NK-92 (cell line): ENCODE data around the gene GNG7.
"Not testable (repeated sequence)": the region's sequence is repeated elsewhere in the genome, so short reads cannot be mapped to it uniquely, and the experiment has no call there.

Experiments
- DNase-seq: peaks from one replicate; lab custom pipeline; 2025; ENCODE audit not compliant: unreplicated experiment; lab: John Stamatoyannopoulos, UW

The GNG7 gene

DNA sequence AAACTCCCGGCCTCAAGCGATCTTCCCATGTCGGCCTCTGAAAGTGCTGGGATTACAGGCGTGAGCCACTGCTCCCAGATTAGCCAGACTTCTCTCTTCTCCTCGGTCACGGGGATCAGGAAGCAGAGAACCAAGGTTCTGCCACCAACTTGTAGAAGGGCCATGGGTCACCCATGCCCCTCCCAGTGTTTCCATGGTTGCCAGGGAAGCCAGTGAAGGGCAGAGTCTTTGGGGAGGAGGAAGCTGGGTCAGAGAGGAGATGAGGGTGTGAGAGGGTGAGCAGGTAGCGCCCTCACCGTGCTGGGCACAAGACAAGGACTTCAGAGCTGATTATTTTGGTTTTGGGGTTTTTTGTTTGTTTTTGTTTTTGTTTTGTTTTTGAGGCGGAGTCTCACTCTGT lies 77.1 kb downstream of the GNG7 start:
- no peak for DNase-seq

DNA sequence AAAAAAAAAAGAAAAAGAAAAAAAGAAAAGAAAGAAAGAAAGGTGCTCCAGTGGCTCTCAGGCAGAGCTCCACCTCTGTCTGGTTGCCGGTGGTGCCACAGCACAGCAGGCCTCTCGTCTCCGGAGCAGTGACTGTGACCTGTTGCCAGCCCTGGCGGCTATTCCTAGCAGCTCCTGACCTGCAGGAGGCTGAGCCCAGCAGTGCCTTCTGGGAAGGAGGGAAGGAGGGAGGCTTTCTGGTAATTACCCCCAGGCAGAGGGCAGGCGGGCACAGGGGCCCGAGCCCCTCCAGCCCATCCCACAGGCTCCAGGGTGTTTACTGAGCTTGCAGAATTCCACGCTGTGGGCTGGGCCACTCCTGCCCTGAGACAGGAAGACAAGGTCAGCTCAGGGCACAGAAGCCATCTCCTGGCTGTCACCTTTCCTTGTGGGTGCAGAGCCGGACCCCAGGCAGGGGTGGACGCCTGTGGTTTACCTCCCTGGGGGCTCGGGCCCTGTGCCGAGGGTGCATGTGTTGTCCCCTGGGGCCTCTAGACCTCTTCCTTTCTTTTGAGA lies 77.9 kb downstream of the GNG7 start:
- no peak for DNase-seq

DNA sequence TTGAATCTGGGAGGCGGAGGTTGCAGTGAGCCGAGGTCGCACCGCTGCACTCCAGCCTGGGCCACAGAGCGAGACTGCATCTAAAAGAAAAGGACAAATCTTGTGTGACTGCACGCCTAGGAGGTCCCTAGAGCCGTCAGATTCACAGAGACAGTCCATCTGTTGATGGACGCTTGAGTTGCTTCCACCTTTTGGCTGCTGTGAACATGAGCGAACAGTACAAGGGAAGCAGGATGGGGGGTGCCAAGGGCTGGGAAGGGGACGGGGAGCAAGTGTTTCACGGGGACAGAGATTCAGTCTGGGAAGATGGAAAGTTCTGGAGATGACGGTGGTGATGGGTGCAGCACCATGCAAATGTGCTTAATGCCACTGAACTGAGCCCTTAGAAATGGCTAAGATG lies 78.7 kb downstream of the GNG7 start:
- DNase-seq = no peak

DNA sequence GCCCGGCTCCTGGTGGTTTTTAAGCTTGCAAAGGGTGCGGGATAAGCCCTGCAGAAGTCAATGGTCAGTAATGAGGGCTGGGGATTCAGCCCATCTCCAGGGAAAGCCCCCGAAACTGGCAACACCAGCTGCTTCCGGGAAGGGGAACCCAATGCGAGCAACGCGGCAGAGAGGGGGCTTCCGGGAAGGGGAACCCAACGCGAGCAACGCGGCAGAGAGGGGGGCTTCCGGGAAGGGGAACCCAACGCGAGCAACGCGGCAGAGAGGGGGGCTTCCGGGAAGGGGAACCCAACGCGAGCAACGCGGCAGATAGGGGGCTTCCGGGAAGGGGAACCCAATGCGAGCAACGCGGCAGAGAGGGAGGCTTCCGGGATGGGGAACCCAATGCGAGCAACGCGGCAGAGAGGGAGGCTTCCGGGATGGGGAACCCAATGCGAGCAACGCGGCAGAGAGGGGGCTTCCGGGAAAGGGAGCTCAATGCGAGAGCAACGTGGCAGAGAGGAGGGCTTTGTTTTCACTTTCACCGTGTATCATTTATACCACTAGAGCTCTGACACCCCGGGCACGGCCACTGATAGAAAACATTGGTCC lies 80.0 kb downstream of the GNG7 start:
- not testable (repeated sequence) for DNase-seq

DNA sequence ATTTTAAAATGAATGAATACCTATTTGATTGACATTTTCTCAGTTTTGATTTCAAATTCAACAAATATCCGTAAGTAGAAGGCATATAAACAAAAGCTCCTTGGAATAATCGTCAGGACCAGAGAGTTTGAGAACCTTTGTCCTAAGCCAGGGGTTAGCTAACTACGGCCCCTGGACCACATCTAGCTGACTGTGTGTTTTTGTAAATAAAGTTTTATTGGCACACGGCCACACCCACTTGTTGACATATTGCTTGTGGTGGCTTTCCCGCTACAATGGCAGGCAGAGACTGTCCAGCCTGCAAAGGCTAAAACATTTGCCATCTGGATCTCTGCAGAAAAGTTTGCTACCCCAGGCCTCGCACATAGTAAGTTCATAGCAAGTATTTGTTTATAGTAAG lies 83.4 kb downstream of the GNG7 start:
- no peak for DNase-seq

DNA sequence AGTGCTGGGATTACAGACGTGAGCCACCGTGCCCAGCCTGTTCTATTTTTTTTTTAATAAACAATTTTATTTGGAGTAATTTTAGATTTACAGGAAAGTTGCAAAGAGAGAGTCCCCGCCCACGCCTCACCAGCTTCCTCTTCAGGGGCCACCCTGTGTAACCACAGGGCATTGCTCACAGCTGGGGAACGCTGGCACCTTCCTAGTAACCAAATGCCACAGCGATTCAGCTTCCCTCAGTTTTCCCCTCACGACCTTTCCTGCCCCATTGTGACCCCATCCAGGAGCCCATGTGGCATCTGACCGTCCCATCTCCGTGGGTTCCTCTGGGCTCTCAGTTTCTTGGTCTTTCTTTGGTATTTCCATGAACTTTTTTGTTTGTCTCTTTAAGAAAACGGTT lies 83.9 kb downstream of the GNG7 start:
- DNase-seq = no peak

DNA sequence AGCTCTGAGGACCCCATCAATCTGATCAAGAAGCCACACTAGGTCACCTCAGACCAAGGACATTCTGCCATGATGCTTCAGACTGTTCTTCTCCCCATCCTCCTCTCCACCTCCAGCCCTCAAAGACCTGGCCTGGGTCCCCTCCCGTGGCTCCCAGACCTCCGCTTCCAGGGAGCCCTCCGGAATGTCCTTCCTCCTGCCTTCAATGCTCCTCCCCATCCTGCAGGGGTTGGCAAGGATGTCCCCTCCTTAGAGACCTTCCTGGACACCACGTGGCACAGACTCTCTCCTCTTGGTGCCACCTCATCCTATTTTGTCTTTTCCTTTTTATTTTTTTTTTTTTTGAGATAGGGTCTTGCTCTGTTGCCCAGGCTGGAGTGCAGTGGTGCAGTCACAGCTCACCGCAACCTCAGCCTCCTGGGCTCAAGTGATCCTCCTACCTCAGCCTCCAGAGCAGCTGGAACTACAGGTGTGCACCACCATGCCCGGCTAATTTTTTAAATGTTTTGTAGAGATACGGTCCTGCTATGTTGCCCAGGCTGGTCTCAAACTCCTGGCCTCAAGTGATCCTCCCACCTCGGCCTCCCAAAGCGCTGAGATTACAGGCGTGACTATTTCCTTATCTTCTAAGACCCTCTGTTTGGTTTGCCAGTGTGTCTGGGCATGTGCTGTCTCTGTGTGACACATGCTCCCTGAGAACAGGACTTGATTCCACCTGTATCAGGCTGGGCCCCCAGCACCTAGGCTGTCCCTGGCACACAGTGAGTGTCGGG lies 84.9 kb downstream of the GNG7 start:
- DNase-seq = no peak

DNA sequence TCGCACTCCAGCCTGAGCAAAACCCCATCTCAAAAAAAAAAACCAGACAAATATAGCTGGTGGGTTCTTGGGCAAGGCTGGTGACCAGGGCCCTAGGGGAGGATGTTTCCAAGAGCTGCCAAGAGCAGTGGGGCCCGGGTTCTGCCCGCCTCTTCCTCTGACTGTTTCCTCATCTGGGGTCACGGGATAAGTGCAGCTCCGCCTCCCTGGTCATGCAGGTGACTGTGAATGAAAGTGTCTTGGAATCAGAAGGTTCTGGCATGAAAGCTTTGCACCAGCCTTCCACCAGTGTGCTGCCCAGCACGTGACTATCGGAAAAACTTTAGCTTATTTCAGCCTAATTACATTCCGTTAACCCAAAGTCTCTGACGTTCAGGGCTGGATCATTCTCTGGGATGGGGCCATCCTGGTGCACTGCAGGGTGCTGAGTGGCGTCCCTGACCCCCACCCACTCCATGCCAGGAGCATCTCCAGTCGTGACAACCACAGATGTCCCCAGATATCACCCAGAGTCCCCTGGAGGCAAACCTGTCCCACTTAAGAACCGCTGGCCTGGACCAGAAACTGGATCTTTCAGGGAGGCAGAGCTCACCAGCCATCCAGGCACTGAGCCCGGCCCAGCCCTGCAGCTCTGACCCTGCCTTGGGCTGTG lies 85.6 kb downstream of the GNG7 start:
- no peak for DNase-seq

DNA sequence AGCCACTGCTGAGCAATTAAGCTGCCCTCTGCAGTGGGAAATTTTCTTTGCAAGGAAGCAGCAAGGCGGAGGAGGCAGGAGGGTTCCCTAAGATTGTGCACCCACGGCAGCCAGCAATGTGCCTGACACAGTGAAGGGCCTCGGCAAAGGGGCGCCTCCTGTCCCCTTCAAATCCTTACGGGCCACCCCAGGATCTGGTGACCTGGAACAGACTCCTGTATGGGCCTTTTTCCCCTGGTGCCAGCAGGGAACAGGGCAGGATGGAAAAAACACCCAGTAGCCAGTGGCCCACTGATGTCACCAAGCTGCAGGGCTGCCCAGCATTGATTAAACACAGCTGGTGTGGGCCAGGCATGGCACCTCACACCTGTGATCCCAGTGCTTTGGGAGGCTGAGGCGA lies 86.7 kb downstream of the GNG7 start:
- DNase-seq = no peak

DNA sequence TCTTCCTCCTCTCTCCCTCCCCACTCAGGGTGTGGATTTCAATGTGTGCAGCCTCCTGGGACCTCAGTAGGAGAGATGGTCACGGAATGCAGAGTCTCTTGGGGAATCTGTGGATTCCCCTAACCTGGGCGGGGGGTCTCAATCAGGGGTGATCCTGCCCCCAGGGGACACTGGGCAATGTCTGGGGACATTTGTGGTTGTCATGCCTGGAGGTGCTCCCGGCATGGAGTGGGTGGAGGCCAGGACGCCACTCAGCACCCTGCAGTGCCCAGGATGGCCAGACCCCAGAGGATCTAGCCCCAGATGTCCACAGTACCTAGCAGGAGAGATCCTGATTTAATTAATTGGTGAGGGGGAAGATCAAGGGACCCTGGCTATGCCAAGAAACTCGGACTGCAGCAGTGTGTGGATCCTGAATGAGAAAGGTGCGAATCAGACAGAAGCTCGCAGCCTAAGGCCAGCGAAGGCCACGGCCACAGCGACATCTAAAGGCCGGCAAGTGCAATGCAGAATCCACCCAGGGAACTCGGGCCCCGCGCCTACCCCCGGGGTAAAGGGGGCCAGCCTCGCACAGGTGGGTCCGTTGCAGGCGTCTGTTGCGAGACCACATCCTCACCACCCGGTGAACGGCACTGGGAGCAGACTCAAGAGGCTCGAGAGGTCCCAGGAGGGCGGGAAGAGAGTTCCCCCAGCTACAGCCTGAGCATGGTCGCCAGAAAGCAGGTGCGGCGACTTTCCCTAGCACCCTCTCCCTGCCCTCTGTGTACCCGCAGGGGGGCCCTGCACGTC lies 88.8 kb downstream of the GNG7 start:
- DNase-seq = no peak

DNA sequence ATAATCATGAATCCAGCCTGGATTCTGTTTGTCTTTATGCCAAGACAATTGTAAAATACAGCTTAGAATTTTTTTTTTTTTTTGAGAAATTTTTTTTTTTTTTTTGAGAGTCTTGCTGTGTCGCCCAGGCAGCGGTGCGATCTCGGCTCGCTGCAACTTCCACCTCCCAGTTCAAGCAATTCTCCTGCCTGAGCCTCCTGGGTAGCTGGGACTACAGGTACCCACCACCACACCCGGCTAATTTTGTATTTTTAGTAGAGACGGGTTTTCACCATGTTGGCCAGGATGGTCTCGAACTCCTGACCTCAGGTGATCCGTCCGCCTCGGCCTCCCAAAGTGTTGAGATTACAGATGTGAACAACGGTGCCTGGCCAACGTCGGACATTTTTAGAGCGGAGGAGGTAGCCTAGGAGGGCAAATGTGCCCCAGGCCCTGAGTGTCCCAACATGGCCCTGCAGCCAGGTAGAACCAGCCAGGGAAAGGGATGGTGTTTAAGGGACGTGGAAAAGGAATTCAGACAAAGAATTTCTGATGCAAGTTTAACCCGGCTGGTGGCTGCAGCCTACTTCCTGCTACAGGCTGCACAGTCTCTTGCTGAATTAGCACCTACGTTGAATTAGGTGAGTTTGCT lies 89.8 kb downstream of the GNG7 start:
- no peak for DNase-seq

DNA sequence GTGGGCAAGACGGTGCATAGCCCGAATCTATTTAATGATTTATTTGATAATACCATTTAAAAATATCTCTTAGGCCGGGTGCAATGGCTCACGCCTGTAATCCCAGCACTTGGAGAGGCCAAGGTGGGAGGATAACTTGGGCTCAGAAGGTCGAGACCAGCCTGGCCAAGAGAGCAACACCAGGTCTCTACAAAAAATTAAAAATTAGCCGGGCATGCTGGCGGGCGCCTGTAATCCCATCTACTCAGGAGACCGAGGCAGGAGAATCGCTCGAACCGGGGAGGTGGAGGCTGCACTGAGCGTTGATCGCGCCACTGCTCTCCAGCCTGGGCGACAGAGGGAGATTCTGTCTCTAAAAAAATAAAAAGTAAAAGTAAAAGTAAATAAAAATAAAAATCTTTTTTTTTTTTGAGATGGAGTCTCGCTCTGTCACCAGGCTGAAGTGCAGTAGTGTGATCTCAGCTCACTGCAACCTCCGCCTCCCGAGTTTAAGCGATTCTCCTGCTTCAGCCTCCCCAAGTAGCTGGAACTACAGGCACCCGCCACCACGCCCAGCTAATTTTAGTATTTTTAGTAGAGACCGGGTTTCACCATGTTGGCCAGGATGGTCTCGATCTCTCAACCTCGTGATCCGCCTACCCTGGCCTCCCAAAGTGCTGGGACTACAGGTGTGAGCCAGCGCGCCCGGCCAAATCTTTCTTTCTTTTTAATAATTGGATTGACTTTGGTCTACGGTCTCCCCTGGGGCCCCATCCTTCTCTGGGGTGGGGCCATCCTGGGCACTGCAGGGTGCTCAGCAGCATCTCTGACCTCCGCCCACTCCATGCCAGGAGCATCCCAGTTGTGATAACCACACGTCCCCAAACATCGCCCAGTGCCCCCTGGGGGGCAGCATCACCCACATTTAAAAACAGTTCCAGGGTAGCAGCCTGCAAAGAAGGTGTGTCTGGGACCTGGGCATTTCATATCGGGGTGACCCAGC lies 90.7 kb downstream of the GNG7 start:
- DNase-seq = no peak

DNA sequence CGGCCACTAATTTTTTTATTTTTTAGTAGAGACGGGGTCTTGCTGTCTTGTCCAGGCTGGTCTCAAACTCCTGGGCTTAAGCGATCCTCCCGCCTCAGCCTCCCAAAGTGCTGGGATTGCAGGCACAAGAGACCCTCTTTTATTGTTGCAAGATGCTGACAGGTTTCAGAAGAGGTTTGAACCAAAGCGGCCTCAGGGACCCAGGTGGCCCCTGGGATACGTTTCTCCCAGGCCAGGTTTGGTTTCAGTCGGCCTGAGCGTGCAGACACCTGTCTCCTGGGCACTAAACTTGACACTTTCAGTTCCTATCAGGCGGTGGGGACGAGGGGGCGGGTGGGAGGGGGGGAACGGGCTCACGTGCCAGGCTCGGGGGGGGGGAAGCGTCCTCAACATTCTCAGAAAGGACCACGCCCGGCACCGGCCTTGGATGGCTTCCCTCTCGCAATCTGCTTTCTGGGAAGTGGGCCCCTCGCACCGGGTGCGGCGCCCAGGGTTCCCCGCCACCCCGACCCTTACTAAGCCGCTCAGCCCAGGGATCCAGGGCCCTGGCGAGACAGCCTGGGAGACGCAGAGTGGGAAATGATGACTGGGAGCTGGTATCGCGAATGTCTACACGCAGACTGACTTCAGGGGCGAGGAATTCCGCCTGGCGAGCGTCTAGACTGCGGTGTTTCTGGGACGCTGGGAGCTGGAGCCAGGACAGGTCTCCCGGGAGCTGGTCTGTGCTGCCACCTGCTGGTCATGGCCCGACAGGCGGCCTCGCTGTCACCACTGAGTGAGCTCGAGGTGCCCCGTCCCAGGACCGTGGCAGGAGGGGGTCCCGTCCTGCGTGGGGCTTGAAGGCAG lies 91.6 kb downstream of the GNG7 start:
- no peak for DNase-seq

DNA sequence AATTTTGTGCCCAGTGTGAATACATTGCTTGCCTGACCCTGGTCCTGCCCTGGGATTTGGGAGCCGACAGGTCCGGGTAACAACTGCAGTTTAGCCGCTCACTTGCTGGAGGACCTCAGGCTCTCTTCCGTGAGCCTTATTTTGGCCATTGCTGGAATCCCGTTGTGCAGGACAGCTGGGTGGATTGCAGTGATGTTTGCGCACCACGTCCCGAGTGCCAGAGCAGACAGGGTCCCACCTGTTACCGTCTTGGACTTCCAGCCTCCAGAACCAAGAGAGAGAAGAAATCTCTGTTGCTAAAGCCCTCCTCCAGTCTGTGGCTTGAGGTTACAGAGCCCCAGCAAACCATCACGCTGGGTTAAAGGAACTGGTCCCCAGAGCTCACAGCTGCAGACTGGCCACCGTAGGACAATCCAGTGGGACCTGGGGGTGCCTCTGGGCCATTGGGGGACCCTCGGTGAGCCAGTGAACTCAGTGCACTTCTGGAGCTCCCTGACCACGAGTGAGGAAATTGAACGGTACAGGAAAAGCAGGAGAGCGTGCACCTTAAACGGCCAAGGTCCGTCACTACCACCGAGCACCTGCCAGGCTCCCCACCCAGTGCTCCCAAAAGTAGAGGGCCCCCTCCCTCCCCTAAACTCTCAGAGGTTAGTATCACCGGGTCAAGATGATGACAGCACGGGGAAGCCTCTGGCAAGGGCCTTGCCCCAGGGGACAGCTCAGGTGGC lies 92.9 kb downstream of the GNG7 start:
- DNase-seq = no peak

DNA sequence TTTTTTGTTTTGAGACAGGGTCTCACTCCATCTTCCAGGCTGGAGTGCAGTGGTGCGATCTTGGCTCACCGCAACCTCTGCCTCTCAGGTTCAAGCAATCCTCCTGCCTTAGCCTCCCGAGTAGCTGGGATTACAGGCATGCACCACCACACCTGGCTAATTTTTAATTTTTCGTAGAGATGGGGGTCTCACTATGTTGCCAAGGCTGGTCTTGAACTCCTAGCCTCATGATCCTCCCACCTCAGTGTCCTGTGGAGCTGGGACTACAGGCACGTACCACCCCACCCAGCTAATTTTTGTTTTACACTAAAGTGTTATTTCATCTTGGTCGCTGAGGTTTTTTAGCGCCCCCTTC lies 93.5 kb downstream of the GNG7 start:
- not testable (repeated sequence) for DNase-seq

DNA sequence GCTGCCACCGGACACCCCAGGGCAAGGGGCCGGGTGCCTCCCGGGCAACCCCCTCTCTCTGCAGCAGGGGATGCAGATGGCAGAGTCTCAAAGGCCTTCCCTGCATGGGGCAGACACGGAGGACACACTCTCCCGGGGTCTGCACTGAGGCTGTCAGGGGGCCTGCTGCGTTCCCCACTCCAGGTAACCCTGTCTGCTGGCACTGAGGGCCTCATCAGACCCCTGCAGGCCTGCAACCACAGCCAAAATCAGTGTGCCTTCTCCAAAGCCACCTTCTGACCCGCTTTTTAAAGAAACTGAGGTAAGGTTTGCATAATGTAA lies 93.9 kb downstream of the GNG7 start:
- no peak for DNase-seq

DNA sequence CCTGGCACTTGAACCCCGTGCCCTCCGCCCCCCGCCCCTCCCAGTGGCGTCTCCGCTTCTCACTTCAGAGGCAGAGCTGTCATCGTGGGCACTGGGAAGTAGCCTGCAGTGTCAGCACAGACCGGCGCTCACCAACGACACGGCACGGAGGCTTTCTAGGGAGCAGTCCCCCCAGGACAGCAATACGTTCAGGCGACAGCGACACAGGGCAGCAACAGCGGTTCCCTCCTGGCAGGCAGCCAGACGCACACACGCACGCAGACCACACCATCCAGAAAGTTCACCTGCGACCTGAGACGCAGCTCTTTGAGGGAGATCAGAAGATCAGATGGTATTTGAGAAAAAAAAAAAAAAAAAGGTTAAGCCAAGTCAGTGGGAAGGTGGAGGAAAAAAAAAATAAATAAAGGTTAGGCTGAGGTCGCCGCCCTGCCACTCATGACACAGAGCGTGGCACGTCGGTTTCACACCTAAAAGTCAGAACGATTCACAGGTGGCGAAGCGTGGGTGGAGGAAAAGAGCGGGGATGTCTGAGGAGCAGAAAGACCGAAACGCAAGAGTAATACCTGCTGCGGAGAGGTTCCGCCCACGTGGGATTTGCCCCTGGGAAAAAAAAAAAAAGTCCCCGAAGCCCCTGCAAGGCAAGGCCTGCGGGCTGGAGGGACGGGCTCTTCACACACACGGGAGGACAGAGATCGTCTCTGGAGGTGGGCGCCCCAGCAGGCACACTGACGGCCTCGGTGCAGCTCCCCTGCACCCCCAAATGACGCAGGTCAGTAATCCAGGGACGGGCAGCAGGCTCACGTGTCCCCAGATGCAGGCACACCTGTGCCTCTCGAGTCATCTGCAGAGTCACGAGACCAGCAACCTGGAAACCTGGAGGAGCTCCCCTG lies 94.5 kb downstream of the GNG7 start:
- DNase-seq = no peak
